Colon (tissue), 2 donors: Measurements from ENCODE around the gene PSMB8.

ENCODE experiments used
- FAIRE-seq: peaks from 2 replicates; lab custom pipeline; 2012; peaks lifted over from hg19 to GRCh38; lab: Jason Lieb, UNC
- donor health status: control.
- donor health status: control.

PSMB8 gene

GRCh38 chr6:32792901-32793435 lies 50.9 kb downstream of the PSMB8 start:
- no peak for FAIRE-seq
